GM21825 (cell line): Measurements from ENCODE around the gene PAFAH2.

ENCODE experiments used
- ATAC-seq: cut with Tn5 transposase; IDR thresholded peaks from one replicate; pipeline ENCODE4 v1.9.1; 2021; ENCODE audit warnings: mild to moderate bottlenecking, moderate library complexity; ENCODE audit not compliant: unreplicated experiment

Gene PAFAH2

GRCh38 chr1:26031611-26032220, 33.9 kb upstream of the PAFAH2 start:
- no peak for ATAC-seq

GRCh38 chr1:26031196-26031595, 33.3 kb upstream of the PAFAH2 start:
- no peak for ATAC-seq

- no peak for ATAC-seq
Observed at GRCh38 chr1:26029864-26030481, 32.1 kb upstream of the PAFAH2 start.

- ATAC-seq, result no peak
Observed at GRCh38 chr1:26029054-26029863, 31.4 kb upstream of the PAFAH2 start.

GRCh38 chr1:26028490-26028980, 30.7 kb upstream of the PAFAH2 start:
- no peak for ATAC-seq

- no peak for ATAC-seq
Observed at GRCh38 chr1:26027716-26028489, 30.0 kb upstream of the PAFAH2 start.

GRCh38 chr1:26025517-26025916, 27.7 kb upstream of the PAFAH2 start:
- no peak for ATAC-seq

GRCh38 chr1:26025060-26025459, 27.2 kb upstream of the PAFAH2 start:
- no peak for ATAC-seq

- no peak for ATAC-seq
Observed at GRCh38 chr1:26023826-26024225, 26.0 kb upstream of the PAFAH2 start.

- ATAC-seq, result no peak
Observed at GRCh38 chr1:26023009-26023408, 25.1 kb upstream of the PAFAH2 start.

GRCh38 chr1:26022404-26022779, 24.5 kb upstream of the PAFAH2 start:
- no peak for ATAC-seq

- no peak for ATAC-seq
Observed at GRCh38 chr1:26021647-26022403, 24.0 kb upstream of the PAFAH2 start, which contains the start of gene EXTL1. Gene EXTL1 (plus strand): TSS chr1:26021775. CDS start chr1:26022647, 872 bp downstream.

- ATAC-seq, result no peak
Observed at GRCh38 chr1:26020941-26021646, 23.2 kb upstream of the PAFAH2 start.

GRCh38 chr1:26020330-26020768, 22.5 kb upstream of the PAFAH2 start:
- no peak for ATAC-seq

- ATAC-seq, result no peak
Observed at GRCh38 chr1:26019641-26020315, 21.9 kb upstream of the PAFAH2 start.

GRCh38 chr1:26017606-26018005, 19.7 kb upstream of the PAFAH2 start:
- no peak for ATAC-seq

GRCh38 chr1:26016953-26017545, 19.2 kb upstream of the PAFAH2 start:
- no peak for ATAC-seq

- no peak for ATAC-seq
Observed at GRCh38 chr1:26016258-26016952, 18.5 kb upstream of the PAFAH2 start.
